C4-2B (cell line): ENCODE results near the gene TVP23A.
"Not testable (repeated sequence)": the region's sequence is repeated elsewhere in the genome, so short reads cannot be mapped to it uniquely, and the experiment has no call there.

Source experiments
- H3K27ac ChIP-seq: fragments of 450-650 bp; 2 replicates; pipeline ENCODE4 v1.5.1; 2017
- ZFX ChIP-seq: fragments of 450-650 bp; IDR thresholded peaks from 2 replicates; pipeline ENCODE4 v1.6.1; 2017
- TF ChIP-seq, protein P1 (sequence below): fragments of 450-650 bp; conservative IDR thresholded peaks from 2 replicates; pipeline ENCODE4 v1.5.1; 2017; ENCODE audit warnings: mild to moderate bottlenecking

The TVP23A gene

DNA sequence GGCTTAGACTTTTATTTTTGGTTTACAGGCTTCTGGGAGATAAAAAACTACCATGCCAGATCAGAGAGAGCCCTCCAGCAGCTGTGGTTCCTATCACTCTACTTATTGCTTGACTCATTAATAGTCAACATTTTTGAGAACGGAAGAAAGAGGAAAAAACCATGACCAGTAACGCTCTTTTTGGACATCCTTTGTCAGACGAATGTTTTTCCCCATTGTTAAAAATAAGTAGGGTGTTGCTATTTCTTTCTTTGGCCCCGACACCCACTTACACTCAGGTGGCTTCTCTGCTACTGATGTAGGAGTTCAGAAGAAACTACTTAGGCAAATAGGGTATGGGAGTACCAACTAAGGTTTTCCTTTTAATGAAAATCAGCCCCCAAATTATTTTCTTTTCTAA lies 27.5 kb downstream of the TVP23A start:
- no peak overlapping the region for H3K27ac ChIP-seq
- TF ChIP-seq ZFX: no peak
- TF ChIP-seq, protein P1, sequence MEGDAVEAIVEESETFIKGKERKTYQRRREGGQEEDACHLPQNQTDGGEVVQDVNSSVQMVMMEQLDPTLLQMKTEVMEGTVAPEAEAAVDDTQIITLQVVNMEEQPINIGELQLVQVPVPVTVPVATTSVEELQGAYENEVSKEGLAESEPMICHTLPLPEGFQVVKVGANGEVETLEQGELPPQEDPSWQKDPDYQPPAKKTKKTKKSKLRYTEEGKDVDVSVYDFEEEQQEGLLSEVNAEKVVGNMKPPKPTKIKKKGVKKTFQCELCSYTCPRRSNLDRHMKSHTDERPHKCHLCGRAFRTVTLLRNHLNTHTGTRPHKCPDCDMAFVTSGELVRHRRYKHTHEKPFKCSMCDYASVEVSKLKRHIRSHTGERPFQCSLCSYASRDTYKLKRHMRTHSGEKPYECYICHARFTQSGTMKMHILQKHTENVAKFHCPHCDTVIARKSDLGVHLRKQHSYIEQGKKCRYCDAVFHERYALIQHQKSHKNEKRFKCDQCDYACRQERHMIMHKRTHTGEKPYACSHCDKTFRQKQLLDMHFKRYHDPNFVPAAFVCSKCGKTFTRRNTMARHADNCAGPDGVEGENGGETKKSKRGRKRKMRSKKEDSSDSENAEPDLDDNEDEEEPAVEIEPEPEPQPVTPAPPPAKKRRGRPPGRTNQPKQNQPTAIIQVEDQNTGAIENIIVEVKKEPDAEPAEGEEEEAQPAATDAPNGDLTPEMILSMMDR: no peak

DNA sequence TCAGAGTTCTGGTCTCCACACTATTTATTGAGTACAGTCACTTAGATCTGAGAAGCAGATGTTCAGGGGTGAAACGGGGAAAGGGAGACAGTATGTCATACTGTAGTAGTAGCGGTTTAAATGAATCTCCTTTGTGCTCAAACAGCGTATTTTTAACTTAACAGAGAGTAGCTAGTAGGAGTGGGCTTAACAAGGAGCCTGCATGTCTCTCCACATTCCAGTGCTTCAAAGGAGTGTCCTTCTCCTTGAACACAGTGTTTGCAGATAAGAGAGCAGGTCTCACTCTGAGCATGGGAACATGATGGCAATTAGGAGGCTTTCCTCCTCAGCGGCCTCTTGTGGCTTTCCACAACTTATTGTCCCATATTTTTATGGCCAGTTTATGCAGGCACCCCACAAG lies 30.0 kb downstream of the TVP23A start:
- H3K27ac ChIP-seq: not testable (repeated sequence)

DNA sequence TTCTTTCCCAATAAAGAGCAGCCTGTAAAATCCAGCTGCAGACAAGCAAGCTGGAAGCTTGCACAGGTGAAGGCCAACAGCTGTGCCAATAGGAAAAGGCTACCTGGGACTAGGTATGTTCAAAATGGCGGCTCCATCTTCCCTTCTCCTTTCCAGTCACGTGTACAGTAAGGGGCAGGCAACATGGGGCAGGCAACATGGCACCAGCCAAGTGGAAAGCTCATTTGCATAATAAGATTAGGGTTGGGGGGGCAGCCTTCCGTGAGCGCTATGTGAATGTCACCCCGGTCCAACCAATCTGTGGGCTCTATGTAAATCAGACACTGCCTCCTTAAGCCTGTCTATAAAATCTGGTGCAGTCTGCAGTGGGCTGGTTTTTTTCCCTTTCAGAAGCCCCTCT lies 31.3 kb downstream of the TVP23A start:
- no peak overlapping the region for H3K27ac ChIP-seq
- no peak for TF ChIP-seq ZFX
- TF ChIP-seq, protein P1: no peak

DNA sequence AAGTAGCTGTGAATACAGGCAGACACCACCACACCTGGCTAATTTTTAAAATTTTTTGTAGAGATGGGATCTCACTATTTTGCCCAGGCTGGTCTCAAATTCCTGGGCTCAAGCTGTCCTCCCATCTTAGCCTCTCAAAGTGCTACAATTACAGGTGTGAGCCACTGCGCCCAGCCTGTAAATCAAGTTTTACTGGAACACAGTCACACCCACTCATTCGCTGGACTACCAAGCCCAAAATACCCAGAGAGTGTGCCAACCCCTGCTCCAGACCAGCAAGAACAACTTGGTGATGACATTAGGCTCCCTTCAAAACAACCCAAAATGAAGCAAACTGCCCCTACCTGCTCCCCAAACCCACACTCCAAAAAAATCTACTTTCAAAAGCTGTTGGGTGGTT lies 36.0 kb downstream of the TVP23A start:
- TF ChIP-seq ZFX: no peak
- TF ChIP-seq, protein P1: no peak
- no peak overlapping the region for H3K27ac ChIP-seq

DNA sequence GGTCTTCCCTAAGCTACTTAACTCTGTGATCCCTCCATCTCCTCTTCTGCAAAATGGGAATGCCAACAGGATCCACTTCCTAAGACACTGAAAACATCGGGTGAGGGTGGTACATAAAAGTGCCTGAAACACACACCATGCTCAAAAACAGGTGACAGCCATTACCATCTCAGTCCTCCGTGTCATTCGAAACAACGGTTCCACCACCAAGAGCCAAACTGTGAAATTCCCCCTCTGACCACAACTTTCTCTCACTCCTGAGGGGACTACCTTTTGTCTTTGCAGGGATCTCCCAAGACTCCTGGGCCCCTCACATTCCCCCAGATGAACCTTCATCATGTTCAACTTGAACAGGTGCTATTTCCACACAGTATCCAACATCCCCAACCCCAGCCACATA lies 38.0 kb downstream of the TVP23A start:
- TF ChIP-seq, protein P1: no peak
- TF ChIP-seq ZFX: no peak
- no peak overlapping the region for H3K27ac ChIP-seq

DNA sequence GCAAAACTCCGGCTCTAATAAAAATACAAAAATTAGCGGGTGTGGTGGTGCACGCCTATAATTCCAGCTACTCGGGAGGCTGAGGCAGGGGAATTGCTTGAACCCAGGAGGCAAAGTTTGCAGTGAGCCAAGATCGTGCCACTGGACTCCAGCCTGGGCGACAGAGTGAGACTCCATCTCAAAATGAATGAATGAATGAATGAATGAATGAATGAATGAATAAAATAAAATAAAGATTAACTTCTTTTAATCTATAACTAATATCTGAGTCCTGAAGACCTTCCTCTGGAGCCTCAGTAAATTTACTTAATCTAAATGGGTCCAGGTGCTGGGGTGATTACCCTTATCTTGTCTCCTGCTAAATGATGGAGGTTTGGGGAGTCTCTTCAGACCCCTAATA lies 38.7 kb downstream of the TVP23A start:
- not testable (repeated sequence) for H3K27ac ChIP-seq

DNA sequence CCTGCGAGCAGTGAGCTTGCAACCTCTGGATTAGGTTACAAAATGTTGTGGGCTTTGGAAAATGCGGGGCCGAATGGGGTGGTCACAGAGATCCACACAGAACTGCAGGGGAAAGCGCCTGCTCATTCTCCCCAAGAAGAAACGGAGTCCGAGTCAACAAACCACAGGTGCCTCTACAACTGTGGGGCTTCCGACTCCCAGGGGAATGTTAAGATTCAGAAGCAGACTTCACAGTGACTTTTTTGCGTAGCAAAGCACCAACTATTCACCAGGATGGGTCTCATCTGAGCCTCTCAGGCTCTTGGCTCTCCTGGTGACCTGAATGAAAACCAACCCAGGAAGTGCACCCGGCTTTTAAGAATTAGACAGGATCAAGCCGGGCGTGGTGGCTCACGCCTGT lies 41.2 kb downstream of the TVP23A start:
- H3K27ac ChIP-seq: no peak overlapping the region
- TF ChIP-seq, protein P1: no peak
- no peak for TF ChIP-seq ZFX

DNA sequence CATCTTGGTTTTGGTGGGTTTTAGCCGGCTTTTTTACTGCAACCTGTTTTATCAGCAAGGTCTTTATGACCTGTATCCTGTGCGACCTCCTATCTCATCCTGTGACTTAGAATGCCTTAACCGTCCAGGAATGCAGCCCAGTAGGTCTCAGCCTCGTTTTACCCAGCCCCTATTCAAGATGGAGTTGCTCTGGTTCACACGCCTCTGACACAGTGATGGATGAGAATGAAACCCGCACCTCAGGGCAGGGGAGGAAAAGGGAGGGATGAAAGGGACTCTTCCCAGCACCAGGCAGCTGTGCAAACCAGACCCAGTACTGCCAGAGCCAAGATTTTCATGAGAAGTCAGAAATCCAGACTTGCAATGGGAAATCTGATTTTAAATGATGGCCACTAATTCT lies 41.7 kb downstream of the TVP23A start:
- H3K27ac ChIP-seq: not testable (repeated sequence)

DNA sequence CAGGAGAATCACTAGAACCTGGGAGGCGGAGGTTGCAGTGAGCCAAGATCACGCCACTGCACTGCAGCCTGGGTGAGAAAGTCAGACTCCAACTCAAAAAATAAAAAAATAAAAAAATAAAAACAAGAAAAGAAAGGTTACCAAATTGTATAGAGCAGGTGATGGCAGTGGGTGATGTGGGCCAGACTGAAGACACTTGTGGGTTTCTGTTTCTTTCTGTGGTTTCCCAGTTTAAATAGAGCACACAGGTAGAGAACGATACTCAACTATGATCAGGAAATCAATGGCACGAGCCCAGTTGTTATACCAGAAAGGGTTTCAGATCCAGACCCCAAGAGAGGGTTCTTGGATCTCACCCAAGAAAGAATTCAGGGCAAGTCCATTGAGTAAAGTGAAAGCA lies 42.3 kb downstream of the TVP23A start:
- no peak for TF ChIP-seq ZFX
- TF ChIP-seq, protein P1: no peak
- no peak overlapping the region for H3K27ac ChIP-seq
